SW480 (cell line): Measurements from ENCODE around the gene MKLN1.

Experiments used
- DNase-seq: peaks from one replicate; pipeline ENCODE4 v3.0.0-alpha.2; 2016; ENCODE audit warnings: low spot score

Gene MKLN1

DNA sequence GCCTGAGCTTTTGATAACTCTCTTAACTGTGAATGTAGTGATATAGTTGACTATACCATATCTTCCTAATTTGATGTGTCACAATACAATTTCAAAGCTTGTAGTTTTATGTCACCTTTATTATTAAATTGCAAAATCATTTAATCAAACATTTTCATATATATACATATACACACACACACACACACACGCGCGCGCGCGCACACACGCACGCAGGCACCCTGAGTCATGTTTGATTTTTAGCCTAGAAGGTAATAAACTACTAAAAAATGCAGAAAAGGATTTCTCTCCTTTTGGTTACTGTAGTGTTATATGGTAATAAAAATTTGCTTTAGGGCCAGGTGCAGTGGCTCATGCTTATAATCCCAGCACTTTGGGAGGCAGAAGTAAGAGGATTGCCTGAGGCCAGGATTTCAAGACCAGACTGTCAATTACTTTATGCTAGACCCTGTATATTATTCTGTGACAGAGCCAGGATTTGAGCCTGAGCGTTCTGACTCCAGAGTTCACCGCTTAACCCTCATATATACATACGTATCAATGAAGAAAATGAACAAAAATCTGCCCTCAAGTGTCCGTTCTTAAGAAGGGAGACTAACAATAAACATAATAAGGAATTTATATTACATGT is 139.2 kb downstream of the MKLN1 start:
- no peak for DNase-seq

DNA sequence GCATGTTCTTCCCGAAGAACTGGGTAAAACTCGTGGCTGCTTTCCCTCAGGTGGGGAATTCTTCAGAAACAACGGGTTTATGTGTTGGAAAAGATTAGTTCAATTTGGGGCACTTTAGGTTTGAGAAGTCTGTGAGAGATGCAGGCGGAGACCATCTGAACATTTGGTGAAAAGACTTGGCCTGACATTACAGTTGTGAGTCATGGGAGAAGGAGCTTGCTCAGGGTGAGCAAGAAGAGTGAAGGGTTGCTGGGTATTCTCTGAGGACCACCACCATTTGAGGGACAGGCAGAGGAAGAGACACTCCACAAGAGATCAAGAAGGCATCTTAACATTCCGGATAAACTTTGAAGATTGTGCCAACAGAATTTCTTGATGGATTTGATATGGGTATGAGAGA is 140.1 kb downstream of the MKLN1 start:
- no peak for DNase-seq

DNA sequence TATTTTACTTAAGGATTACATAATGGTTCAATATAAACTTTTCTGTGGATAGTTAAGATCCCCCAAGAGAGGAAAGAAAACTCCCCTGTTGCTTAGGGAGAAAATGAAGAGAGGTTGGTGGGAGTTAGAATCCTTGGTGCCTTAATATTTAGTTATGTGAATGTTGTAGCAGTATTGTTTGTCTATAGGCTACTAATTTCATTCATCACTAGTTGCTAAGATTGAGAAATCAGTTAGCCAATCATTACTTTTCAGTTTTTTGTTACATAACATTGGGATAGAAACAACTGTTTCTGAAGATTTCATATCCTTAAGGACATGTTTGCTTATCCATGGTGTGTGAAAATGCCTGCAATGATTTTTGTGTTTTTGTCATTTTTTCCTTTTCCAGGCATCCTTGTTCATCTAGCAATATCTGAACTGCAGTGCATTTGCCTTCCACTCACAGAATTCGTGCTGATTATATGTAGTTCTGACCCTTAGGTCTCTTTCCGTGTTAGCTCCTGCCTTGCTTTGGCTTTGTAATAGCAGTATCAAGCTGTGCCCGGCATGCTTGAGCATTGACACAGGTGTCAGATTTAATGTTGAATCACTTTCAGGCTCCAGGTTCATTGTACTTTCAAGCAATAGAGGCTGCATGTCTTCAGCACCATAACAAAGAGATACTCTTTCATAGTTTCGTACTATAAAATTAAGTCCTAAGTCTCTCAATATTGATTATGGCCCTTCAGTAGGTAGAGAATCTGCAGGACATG is 143.8 kb downstream of the MKLN1 start:
- no peak for DNase-seq

DNA sequence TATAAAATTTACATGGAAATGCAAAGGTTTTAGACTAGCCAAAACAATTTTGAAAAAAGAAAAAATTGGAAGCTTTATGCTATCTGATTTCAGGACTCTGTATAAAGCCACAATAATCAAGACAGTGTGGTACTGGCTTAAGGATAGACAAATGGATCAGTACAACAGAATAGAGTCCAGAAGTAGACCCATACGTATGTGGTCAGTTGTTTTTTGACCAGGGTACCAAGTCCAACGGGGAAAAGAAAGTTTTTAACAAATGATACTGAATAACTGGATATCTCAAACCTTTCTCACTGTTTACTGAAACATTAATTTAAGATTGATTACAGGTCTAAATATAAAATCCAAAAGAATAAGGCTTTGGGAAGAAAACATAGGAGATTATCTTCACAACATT is 149.1 kb downstream of the MKLN1 start:
- no peak for DNase-seq

DNA sequence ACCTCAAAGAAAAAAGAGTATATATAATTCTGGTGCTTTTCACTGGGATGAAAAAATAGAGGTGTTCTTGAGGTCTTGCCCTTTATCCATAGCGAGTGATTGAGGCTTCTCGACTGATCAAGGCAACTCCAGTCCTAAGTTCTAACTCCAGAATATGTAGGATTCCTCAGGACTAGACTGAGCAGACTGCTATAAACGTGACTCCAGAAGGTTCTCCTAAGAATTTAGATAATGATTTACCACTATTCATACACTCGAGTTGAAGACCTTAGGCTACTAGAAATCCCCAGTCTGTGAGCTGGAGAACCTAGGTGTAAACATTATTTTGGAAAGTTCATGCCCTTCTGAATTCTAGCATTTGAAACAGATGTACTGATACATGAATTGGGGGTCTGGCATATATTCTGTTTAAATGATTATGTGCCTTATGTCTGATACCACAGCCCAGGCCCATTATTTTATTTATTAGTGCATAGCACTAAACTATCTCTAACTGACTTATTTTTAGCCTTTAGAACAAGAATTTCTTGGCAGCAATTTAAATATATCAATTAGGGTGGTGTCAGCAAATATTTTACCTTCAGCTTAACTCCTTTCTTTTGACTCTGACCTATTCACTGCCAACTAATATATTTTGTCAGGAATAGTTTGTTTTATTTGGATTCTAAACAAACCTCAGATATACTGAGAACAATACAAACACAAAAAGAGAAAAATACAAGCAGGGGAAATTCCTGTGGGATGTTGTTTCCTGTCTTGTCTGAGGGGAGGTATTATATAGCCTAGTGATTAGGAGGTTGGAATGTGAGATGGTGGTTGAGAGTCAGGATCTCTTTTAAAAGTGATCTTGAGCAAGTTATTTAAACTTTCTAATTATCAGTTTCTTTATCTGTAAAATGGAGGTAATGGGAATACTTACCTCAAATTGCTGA is 153.0 kb downstream of the MKLN1 start:
- no peak for DNase-seq

DNA sequence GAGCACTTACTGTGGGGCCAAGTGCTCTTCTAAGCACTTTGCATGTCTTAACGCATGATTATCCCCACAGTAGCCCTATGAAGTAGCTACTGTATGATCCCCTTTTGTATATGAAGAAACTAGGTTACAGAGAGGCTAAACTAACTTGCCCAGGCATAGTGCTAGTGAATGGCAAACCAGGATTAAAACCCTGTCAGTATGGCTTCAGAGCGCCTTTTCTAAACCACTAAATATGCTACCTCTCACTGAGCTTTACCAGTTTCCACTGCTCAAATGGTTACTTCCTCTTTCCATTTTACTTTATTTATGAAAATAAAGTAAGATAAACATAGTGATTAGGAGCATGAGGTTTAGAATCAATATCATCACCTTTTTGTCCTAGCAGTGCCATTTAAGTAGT is 155.1 kb downstream of the MKLN1 start:
- no peak for DNase-seq

DNA sequence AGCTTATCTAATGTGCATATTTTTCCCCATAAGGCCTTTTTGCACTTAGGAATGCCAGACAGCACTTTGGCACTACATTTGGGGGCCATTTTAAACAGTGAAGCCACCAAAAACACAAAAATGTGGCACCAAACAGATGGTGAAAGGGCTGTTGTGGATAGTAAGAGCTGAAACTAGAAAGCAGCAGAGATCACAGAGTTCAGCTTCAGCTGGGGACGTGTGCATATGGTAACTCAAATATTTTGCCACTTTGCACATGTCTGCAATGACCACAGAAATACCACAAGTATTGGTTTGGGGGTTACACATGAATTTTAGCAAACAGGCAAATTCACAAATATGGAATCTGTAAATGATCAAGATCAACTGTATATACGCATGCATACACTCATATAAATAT is 155.9 kb downstream of the MKLN1 start:
- DNase-seq, result no peak

DNA sequence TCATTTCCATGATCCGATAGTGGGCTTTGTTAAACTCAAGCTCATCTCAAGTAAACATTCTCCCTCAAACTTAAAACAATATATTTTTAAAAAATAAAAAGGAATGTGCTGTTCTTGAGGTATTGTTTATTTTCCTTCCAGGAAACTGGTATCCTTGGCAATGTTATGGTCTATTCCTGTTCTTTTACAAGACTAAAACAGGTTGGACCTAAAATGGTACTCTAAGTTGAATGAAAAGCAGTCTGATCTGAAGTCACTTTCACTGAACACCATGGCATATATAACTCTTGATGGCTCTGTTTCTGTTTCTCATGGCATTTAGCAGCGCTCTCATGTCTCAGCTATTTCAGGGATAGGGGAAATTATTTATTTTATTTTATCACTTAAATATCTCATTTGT is 158.7 kb downstream of the MKLN1 start:
- no peak for DNase-seq

DNA sequence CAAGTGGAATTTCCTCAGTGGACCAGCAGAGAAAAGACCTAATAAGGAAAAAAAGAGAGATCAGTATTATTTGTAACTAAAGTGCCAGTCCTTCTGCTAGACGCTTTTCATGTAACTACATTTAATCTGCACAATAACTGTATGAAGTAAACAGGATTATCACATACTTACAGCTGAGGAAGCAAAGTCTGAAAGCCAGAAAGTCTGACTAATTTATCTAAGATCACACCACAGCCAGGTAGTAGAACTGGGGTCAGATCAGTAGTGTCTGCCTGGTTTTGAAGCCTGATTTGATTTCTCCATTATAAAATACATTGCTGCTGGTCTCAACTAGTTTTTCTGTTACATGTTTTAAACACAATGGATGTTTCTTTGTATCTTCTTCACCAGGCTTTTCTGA is 159.5 kb downstream of the MKLN1 start:
- DNase-seq, result no peak

DNA sequence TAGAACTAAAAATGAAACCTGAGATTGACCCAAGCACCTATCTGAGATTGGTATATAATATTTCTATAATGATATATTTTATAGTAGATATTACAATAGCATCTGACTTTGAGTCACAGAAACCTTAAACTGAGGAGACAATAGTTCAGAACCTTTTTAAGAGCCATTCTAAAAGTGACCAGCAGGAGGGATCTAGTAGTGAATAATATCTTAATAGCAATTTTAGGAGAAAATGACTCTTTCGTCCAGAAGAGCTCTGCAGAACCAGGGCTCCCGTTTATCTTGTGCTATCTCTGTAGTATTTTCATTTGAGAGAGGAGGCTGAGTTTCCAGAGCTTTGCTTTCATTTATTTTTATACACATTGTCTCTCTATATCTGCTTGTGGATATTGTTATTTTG is 160.7 kb downstream of the MKLN1 start:
- DNase-seq, result no peak

DNA sequence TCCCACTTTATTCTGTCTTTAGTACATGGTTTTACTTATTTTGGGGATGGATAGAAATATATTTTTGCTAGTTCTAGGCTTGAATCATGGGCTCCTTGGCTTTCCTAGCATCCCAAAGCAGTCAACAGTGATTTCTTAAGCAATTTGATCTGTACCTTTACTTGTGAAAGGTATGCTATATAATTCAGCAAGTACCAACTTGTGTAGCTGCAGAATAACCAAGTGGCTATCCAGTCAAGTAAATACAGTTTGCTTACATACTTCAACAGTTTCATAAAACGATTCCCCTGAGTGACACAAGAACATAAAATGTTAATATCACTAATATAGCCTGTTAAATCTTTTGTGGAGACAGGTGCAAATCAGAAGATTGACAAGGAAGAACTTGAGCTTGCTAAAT is 161.5 kb downstream of the MKLN1 start:
- DNase-seq, result no peak

DNA sequence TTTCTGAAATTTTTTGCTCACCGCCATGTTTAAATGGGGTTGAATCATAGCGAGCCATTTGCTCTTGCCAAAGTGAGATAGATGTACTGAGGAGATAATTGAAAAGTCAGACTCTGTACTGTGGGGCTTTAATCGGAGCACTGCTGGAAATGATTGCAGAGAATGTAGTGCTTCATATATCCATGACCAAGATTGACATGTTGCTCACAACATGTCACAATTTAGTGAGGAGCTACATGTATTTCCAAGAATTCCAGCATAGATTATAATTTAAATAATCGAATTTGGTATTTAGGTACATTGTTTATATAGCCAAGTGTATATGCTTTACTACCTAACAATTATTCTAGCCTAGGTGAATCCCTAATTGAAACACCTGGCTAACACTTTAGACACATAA is 162.2 kb downstream of the MKLN1 start:
- DNase-seq, result no peak

DNA sequence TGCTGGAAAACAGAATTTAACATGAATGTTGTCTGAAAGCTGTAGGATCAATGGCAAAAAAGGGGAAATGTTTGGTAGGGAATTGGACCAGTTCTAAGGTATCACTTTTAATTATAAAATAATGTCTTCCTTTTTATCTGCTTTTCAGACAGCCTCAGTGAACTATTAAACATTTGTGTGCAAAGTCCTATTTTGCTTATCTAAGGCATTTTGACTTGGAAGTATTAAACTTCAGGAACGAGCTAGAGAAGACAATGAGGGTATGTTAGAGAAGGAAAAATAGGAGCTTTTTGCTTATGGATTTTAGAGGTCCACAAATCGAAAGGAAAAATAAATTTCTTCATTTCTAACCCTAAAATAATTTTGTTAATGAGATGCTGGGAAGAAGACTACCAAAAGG is 165.4 kb downstream of the MKLN1 start:
- no peak for DNase-seq

DNA sequence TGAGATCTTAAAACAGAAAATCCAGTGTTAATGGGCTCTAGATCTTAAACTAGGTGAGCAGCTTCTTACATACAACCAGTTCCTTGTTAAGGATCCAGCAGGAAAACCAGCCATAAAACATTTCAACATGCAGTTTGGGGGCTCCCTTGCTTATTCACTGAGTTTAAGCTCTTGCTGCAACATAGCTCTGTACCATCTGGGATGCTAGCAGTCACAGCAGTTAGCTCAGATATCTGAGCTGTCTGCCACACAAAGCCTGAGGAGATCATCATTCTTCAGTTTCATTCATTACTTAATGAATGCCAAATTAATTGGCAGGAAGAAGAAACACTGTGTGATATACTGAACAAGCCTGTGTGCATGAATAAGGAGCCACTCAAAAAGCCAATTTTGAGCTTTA is 165.9 kb downstream of the MKLN1 start:
- DNase-seq, result no peak

DNA sequence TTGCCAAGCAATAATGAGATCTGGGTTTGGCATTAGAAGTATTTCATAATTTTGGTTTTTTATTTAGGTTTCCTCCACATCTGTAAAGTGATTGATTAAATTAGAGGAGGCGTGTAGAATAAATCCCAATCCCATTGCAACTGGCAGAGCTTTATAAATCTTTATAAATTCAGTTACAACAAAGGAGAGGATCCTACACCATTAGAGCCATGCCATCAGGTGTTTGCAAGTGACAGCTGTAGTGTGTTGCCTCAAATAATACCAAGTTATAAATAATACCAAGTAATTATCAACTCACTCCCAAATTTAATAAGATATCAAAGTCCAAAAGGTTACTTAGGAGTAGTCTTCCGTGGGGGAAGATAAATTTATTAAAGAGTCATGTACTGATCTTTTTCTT is 166.5 kb downstream of the MKLN1 start:
- no peak for DNase-seq

DNA sequence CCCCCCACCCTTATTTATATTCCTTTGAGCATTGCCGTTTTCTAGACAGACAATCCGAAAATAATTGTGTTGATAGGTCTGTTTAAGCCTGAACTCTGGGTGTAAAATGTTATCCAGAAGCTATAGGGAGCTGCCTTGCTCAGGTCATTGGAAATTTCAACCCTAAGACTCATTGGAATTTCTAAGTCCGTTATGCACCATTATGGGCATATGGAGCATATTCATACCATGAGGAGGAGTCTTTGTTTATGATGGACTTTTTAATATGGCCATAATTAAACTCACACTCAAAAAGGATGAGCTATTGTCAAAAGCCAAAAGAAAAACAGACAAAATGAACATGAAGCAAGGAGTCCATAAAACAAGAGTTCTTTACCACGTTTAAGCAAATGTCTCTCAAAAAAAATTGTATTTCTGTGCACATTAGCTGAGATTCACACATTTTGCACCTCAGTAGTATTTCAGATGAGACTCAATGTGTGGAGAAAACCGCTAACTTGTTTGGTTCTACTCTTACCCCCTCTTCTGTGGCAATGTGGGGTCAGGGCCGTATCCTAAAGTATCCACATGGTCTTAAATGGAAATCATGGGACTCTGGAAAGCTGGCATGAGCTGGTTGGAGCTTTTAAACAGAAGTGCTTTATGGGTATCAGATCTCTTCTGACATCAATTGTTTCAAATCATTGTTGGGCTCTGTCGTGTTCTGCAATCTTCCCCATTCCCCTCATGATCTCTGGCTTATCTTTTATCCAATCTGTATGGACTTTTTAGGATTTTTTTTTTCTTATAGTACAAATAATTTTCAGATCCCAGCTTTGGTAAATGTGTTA is 168.2 kb downstream of the MKLN1 start:
- no peak for DNase-seq

DNA sequence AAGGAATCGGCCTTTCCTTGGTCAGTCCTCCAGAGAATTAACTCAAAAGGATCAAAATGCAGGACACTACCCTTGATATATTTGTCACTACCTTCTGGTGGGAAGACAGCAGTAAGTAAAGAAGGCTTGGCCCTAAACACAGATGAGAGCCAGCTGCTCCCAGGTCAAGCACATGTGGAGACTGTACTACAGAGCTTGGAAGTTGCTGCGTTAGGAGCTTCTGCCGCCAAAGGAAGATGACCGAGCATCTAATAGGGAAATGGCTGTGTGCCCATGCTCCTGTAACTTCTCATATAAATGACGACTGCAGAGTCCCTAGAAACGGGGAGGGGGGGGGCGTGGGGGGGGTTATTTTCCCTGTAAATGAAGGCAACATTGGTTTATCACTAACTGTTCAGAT is 169.8 kb downstream of the MKLN1 start:
- no peak for DNase-seq

DNA sequence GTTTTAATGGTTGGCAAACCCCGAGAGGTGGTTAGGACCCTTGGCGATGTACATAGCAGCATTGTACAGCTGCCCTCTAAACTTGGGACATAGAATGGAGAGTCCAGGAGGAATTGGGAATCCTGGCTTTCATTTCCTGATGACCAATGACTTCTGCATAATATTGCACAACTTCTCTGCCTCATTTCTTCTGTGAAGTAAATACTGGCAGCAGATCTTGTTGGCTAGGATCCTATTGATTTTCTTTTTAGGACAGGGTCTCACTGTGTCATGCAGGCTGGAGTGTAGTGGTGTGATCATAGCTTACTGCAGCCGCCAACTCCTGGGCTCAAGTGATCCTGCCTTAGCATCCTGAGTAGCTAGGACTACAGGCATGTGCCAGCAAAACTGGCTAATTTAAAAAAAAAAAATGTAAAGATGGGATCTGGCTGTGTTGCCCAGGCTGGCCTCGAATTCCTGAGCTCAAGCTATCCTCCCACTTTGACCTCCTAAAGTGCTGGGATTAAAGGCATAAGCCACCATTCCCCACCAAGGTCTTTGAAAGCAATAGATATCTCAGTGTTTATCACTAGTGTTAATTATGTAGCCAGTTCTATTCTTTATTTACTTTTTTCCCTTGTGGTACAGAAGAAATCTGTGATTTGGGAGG is 170.7 kb downstream of the MKLN1 start:
- no peak for DNase-seq

DNA sequence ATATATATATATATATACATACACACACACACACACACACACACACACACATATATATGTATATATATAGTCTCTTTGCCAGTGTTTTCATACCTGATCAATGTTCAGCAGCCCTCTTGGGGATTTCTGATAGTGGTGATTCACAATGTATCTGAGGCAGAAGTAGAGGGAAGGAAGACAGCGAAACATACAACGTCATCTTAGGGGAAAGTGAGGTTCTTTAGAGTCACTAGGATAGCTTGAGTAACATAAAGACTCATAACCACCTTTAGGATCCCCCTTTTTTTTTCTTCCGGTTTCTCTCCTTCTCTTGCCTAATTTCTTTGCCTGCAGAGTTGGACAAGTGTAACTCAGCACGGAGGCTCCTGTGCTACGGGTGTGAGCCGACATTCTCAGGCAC is 172.1 kb downstream of the MKLN1 start:
- no peak for DNase-seq

DNA sequence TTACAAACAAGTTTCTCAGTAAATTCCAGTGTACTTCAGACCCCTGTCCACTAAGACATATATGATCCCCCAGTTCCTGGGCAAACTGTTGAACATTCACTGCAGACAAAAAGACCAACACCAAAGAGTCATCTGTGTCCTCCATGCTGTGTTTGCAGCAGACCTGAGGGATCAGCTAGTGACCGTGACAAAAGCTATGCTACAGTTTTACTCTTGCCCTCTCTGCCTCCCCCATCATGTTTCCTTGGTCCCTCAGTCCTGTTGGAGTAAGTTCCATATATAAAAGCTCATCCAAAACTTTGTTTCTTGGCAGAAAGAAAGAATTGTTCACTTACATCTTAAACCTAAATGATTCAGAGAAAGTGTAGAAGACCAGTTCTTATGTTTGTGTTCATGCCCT is 172.7 kb downstream of the MKLN1 start:
- no peak for DNase-seq

DNA sequence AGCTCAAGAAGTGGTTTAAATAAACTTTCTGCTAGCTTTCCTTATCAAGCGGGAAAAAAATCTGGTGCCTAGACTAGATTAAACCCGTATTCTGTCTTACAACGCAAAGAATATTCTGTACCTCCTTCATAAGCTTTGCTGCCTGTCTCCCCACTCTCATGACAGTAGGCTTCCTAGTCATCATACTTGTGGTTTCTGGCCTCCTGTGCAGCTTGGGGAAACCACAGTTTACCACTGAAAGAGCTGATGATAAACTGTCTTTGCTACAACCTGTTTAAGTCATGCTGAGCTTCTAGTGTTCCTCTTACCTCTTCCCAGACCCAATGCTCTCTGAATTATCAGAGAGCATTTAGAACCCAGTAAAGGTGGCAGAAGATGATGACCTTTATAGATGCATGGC is 173.7 kb downstream of the MKLN1 start:
- DNase-seq, result no peak
